H54 (cell line): Measurements from ENCODE around the gene ARHGAP23.
"Not testable (repeated sequence)": the region's sequence is repeated elsewhere in the genome, so short reads cannot be mapped to it uniquely, and the experiment has no call there.

ENCODE experiments used
- DNase-seq: peaks from one replicate; pipeline ENCODE4 v3.0.0; 2011; ENCODE audit warnings: low spot score, mixed read lengths; ENCODE audit not compliant: insufficient read length
- FAIRE-seq: peaks from 3 replicates; lab custom pipeline; 2011; peaks lifted over from hg19 to GRCh38; lab: Jason Lieb, UNC
- POLR2A ChIP-seq: IDR thresholded peaks from 2 replicates; pipeline ENCODE4 v1.6.1; 2011; ENCODE audit warnings: low read depth, mild to moderate bottlenecking, low read length

ARHGAP23 gene

DNA sequence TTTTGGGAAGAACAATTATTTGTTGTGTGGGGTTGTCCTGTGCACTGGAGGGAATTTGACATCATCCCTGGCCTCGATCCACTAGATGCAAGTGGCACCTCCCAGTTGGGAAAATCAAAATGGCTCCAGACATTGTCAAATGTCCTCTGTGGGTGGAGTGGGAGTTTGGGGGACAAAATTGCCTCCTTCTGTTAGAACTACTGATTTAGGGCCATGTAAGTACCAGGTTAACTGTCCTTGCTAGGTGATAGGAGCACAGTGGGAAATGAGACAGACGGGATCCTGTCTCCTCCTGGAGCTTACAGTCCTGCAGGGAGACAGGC lies 56.8 kb downstream of the ARHGAP23 start:
- no peak for TF ChIP-seq POLR2A
- DNase-seq: no peak
- no peak for FAIRE-seq

DNA sequence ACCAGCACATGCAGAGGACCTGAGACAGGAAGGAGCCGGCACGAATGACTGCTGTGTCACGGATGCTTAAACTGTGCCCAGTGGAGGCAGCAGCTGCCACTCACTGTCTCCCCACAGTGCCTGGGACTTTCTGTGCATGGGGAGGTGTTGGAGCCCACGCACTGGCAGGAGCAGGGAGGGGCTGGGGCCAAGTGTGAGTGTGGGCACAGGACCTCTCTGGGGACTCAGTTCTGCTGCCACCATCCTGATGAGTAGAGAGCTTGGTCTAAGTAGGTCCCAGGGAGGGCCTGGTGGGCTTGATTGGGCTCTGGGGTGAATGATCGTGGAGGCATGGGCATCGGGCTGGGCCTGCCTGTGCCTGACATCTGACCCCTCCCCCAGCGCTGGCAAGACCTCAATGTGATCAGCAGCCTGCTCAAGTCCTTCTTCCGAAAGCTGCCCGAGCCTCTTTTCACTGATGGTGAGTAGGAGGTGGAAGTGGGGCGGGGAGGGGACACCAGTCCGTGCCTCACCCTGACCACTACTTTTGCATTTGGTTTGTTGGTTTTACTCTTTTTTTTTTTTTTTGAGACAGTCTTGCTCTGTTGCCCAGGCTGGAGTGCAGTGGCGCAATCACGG lies 57.5 kb downstream of the ARHGAP23 start:
- not testable (repeated sequence) for DNase-seq, FAIRE-seq

DNA sequence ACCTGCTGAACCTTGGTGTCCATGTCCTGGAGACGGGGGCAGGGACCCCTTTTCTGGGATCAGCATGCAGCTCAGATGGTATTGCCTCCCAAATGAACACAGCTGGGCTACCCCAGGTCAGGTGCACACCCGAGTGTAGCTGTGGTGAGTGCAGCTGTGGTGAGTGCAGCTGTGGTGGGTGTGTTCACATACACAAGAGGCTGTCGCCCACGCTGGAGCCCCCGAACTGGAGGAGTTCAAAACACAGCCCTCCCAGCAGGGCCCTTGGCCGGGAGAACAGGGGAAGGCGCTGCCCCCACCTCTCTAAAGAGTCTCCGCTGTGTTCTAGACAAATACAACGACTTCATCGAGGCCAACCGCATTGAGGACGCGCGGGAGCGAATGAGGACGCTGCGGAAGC lies 61.5 kb downstream of the ARHGAP23 start:
- not testable (repeated sequence) for FAIRE-seq, DNase-seq

DNA sequence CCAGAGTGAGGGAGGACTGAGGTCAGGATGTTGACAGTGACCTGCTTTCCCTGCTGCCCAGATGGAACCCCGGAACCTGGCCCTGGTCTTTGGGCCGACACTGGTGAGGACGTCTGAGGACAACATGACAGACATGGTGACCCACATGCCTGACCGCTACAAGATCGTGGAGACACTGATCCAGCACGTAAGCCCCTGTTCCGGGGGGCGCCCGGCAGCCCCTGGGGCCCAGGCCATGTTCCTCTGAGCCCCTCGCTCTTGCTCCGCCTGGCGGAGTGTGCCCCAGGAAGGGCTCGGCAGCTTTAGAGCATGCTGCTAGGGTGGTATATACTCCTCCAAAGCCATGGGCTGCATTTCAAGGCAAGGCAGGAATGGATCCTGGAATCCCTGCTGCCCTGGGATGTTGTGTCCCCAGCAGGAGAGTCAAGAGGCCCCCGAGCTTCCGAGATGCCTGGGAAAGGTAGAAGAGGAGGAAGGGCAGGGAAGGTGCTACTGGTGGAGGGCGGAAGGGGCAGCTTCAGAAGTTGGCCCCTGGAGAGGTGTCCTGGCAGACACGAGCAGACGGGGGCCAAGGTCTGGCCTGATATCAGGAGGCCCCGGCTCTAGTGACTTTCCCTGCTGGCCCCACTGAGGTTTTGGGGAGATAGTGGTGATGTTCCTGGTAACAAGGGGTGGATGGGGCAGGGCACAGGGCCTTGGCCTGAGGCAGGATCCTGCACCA lies 63.2 kb downstream of the ARHGAP23 start:
- DNase-seq, FAIRE-seq: not testable (repeated sequence)

DNA sequence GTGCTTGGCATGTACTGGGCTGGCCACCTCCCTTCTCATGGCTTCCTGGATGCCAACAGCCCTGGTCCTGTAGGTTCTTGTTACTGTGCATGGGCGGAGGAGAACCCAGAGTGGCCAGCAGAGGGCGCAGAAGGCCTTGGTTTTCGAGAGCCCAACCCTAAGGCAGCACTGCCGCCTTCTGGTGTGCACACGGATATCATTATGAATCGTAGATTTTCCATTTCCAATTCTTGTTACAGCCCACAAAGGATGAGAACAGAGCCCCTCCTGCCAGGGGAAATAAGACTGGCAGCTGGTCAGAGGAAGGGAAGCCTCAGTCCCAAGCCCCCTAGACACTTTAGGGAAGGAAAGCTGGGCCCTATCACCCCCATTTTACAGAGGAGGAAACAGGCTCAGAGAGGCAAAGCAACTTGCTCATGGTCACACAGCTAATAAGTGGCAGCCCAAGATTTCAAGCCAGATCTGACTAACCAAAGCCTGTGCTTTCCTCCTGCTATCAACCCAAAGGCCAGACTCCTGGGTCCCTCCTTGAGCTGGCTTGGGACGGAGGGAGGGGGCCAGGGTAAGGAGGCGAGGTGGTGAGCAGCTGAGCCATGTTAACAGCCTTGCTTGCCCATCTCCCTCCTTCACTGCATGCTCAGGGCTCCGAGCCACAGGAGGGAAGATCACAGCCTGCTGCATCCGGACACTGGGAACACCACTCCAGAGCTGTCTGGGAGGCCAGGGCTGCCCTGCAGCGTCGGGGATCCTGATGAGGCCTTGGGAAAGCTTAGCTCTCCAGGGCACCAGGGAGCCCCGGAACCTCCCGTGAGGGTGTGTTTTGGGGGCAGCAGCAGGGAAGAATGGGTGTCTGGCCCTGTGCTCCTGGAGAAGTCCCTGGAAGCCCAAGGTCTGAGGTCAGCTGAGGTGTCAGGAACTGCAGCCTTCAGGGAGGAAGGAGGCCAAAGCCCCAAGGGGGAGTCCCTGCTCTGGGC lies 64.1 kb downstream of the ARHGAP23 start:
- FAIRE-seq, DNase-seq: not testable (repeated sequence)

DNA sequence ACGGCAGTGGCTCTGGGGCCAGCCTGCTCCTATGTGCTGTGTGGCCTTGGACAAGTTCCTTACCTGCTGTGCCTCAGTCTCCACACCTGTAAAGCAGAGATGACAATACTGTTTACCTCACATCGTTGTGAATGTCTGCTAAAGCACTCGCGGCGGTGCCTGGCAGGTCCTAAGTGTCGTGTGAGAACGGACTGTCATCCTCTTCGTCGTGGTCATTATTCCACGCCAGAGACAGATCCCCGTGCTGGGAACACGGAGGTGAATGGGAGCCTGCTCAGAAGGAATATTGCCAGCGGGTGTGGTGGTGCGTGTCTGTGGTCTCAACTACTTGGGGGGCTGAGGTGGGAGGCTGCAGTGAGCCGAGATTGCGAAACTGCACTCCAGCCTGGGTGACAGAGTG lies 65.9 kb downstream of the ARHGAP23 start:
- FAIRE-seq, DNase-seq: not testable (repeated sequence)

DNA sequence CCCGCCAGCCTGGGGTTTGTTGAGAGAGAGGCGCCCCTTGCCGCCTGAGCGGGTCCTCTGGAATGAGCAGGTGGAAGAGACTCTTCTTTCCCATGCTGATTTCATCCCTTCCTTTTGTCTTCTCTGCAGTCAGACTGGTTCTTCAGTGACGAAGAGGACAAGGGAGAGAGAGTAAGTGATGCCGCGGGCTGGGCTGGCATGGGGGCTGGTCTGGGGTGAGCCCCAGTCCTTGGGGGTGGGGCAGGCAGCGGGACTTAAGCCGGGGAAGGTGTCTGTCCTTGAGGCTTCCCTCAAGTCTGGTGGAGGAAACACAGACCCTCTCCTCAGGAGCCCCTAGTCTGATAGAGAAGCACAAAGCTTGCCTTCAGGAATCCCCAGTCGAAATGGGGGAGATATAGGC lies 69.4 kb downstream of the ARHGAP23 start:
- not testable (repeated sequence) for FAIRE-seq, DNase-seq

DNA sequence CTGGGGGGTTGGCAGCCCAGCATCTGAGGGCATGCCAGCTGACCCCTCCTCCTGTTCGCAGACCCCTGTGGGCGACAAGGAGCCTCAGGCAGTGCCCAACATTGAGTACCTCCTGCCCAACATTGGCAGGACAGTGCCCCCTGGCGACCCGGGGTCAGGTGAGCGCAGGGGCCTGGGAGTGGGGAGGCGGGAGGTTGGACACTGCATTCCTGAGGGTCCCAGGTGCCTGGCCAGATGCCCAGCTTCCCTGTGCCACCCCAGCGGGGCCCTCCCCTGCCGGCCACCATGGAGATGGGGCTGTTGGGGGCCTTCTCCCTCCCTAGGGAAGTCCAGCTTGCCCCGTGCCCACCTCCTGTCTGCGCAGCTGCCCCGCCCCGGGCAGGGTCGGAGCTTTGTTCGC lies 70.1 kb downstream of the ARHGAP23 start:
- no peak for DNase-seq
- TF ChIP-seq POLR2A: no peak

DNA sequence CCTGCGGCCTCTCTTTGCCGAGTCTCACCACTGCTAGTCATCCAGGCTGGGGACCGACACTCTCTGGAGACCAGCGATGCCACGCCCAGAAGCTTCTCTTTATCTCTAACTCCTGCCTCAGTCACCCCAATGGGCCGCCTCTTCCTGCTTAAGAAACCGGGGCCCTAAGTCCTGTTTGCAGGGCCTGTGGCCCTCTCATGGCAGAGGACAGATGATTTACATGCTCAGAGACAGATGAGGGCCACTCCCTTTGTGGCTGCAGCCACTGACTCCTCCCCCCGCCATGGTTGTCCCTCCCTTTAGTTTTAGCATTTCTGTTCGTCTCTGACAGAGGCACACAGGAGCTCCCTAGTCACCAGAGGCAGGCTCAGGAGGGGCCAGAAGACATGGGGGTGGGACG lies 71.0 kb downstream of the ARHGAP23 start:
- FAIRE-seq, DNase-seq: not testable (repeated sequence)

More for the DNA sequence above, 70.1 kb downstream of the ARHGAP23 start:
- FAIRE-seq: no peak

DNA sequence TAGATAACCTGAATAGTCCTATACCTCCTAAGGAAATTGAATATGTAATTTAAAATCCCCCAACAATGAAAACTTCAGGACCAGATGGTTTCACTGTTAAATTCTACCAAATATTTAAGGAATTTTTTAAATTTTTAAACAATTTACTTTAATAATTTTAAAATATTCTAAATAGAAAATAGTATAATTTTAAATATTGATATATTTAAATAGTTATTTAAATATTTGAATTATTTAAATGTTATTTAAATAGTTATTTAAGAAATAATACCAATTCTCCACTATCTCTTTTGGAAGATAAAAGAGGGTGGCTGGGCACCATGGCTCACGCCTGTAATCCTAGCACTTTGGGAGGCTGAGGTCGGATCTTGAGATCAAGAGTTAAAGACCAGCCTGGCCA lies 73.5 kb downstream of the ARHGAP23 start:
- DNase-seq, FAIRE-seq: not testable (repeated sequence)

DNA sequence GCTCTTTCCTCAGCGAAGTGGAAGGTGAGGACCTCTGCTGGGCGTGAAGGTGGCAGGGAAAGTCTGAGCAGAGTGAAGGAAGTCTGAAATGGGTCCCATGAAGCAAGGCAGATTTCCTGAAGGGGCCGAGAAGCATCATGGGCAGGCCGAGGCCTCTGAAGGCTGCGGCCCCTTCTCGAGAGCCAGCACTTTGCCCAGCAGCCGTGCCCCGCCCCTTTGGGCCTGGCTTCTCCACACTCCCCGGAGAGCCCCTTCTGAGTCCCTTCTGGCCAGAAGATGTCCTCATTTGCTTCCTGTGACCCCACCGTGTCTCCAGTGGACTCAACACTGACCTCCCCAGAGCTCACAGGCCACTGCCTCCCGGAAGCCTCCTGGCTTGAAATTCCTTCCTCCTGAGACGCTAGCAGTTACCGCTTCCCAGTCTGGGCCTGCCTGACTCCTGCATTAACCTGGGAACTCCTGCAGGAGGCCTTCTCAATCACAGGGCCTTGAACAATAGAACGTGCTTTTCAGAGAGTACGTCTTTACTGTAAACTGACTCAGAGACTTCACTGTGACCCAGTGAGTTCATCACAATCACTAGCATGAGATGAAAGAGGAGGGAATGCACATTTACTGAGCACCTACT lies 75.1 kb downstream of the ARHGAP23 start:
- DNase-seq, FAIRE-seq: not testable (repeated sequence)

DNA sequence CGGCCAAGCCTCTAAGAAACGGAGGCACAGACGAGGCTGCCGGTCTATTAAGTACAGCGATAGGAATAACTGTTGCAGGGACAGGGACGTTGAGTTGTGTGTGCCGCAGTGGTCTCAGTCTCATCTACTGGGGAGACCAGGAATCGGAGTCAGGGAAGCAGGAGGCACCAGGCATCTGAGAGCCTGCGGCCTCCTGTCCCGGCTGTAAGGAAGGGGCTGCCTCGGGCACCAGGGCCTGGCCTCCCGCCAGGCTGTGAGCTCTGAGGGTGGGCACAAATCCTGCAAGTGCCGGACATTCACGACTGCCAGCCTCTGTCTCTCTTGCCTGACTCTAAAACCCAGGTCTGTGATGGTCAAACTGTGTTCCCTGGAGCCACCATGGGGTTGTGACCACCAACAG lies 76.0 kb downstream of the ARHGAP23 start:
- DNase-seq (no peak), FAIRE-seq (no peak)
- TF ChIP-seq POLR2A: no peak

DNA sequence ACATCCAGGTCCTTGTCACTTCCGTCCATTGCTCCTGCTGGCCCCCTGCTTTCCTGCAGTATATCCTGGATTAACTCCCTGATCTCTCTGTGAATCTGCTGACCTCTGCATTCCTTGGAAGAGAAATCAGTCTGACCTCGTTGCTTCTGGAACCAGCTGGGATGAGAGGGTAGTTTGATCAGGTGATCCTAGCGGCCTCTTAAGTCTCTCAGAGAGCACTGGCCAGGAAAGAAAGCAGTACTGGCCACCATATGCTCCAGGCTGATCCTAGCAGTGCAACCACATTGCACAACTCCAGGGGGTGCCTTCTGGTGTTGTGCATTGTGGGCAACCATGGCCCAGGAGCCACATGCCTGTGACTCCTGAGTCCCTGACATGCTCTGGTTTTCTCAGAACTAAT lies 79.2 kb downstream of the ARHGAP23 start:
- DNase-seq: no peak
- no peak for FAIRE-seq

DNA sequence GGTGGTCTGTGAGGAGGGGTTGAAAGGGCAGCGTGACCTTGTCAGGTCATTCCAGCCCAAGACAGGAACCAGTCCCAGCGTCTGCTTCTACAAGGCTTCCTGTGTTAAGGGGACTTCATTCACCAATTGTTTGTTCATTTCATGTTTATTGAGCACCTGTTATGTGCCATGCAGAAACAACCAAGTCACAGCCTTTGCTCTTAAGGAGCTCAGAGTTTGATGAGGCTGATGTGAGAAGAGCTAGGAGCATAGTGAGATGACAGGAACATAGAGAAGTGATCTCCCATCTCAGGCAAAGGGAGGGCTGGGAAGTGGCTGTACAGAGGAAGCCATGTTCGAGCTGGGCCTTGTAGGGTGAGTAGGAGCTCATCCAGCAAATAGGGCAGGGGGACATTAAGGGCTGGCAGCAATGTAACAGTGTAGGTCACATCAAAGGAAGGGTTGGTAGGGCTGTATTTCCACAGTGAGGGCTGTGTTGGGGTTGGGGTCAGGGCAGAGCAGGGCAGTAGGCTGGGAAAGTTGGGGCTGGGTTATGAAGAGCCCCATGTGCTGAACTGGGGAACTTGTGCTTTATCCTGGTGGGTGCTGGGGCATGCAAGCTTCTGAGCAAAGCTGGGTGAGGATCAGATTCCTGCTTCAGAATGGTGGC lies 79.8 kb downstream of the ARHGAP23 start:
- FAIRE-seq (no peak), DNase-seq (no peak)
- TF ChIP-seq POLR2A: no peak

More for the DNA sequence above, 79.2 kb downstream of the ARHGAP23 start:
- no peak for TF ChIP-seq POLR2A
